HG02588 (cell line): Measurements from ENCODE around the gene NUMB.

ENCODE experiments used
- ATAC-seq: cut with Tn5 transposase; IDR thresholded peaks from one replicate; pipeline ENCODE4 v1.9.1; 2021; ENCODE audit warnings: mild to moderate bottlenecking, moderate library complexity; ENCODE audit not compliant: unreplicated experiment

NUMB gene

GRCh38 chr14:73262427-73263183 lies 195.7 kb downstream of the NUMB start:
- ATAC-seq = no peak

- ATAC-seq = no peak
Observed at GRCh38 chr14:73261520-73262426, 196.6 kb downstream of the NUMB start.

DNA sequence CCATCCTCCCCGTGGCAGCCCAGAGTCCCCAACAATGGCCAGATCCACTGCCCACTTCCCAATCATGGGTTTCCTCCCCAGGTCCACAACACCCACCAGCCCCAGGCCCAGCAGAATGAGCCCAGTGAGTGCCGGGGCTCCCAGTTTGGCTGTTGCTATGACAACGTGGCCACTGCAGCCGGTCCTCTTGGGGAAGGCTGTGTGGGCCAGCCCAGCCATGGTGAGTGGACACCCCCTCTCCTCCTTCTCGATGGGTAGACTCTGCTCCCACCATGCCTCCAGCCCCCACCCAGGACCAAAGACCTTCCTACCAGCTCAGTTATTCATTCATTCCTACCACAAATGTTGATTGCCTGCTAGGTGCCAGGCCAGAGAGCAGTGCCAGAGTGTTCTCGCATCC lies 197.3 kb downstream of the NUMB start:
- ATAC-seq = no peak

DNA sequence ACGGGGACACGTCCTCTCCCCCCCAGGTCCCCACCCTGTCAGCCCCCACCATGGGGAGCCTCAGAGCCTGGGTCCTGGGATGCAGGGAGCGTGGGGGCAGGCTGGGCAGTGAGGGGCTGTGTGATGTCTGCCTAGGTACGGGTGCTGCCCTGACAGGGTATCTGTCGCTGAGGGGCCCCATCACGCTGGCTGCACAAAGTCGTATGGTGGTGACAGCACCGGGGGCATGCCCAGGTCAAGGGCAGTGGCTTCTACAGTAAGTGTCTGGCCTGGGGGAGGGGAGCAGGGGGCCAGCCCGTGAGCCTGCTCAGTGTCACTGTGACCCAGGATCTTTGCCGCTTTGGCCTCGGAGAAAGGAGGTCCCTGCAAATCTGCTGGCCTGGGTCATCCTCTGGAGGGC lies 197.8 kb downstream of the NUMB start:
- ATAC-seq = no peak

- ATAC-seq = no peak
Observed at GRCh38 chr14:73259837-73260236, 198.5 kb downstream of the NUMB start.

GRCh38 chr14:73258845-73259611 lies 199.3 kb downstream of the NUMB start:
- ATAC-seq = no peak

GRCh38 chr14:73258076-73258475 lies 200.3 kb downstream of the NUMB start:
- no peak for ATAC-seq

- no peak for ATAC-seq
Observed at GRCh38 chr14:73255693-73256225, 202.6 kb downstream of the NUMB start.

GRCh38 chr14:73255005-73255400 lies 203.3 kb downstream of the NUMB start:
- no peak for ATAC-seq

DNA sequence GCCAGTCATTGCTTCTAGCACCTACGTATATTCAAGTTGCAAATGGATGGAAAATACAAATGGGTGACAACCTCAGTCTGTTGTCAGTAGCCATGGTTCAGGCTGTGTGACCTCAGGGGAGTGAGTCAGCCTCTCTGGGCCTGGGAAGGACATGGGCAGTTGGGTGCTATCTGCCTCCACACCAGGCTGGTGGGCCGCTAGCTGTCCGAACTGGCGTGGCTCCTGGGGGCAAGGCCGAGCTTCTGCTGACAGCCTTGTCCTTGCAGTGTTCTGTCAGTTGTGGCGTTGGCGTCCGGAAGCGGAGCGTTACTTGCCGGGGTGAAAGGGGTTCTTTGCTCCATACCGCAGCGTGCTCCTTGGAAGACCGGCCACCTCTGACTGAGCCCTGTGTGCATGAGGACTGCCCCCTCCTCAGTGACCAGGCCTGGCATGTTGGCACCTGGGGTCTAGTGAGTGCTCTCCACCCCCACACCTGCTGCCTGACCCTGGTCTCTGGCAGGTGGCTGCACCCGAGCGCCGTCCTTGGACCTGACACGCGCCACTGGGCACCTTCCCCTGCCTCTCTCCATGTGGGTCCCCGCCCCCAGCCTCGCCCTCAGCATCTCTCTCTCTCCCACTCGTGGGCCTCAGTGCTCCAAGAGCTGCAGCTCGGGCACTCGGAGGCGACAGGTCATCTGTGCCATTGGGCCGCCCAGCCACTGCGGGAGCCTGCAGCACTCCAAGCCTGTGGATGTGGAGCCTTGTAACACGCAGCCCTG lies 203.9 kb downstream of the NUMB start:
- ATAC-seq = no peak

DNA sequence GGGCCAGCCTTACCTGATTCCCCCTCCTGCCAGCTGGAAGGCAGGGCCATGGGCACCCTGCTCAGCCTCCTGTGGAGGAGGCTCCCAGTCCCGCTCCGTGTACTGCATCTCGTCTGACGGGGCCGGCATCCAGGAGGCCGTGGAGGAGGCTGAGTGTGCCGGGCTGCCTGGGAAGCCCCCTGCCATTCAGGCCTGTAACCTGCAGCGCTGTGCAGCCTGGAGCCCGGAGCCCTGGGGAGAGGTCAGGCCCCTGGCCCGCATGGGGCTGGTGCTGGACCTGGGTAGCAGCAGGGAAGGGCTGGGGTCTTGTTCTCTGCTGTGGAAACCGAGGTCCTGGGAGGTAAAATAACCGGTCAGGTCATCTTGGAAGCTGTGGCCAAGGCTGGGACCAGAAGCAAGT lies 204.6 kb downstream of the NUMB start:
- no peak for ATAC-seq

DNA sequence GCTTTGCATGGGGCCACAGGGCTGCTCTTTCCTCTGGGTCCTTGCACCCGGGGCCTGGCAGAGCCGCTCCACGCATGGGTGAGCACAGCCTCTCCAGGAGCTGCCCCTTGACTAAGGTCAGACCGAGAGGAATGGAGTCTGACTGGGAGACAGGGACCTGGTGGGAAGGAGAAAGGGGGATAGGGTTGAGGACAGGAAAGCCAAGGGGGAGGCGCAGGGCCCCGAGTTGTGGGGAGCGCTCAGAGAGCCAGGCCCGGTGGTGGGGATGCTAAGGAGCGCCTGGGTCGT lies 205.1 kb downstream of the NUMB start:
- ATAC-seq = no peak

DNA sequence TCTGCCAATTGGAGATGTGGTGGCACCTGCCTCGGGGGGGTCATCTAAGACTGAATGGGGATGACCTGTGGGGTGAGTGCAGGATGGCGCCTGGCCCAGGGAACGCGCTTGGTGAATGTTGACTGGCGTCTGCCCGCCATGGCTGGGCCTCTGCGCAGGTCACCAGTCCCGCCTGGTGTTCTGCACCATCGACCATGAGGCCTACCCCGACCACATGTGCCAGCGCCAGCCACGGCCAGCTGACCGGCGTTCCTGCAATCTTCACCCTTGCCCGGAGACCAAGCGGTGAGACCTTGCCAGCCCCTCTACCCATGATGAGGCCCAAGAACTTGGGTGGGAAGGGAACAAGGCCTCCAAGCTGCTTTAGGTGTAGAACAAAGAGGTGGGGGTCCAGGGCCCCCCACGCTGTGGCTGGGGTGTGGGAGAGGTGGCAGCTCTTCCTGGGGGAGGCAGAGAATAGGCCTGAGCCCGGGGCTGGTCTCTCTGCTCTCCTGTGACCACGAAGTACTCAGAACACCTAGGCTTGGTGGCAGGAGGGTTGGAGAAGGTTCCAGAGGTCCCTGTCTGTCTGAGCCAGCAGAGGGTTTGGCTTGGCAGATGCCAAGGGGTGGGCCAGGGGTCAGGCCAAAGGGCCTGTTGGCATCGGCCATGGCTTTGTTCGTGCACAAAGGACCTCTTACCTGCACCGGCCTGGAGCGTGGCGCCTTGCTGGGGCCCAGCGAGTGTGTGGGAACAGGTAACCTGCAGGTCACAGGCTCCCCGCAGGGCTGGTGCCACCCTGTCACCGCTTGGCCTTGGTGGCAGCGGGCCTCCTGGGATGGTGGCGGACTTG lies 205.6 kb downstream of the NUMB start:
- no peak for ATAC-seq

- ATAC-seq = no peak
Observed at GRCh38 chr14:73251516-73252215, 206.7 kb downstream of the NUMB start.

DNA sequence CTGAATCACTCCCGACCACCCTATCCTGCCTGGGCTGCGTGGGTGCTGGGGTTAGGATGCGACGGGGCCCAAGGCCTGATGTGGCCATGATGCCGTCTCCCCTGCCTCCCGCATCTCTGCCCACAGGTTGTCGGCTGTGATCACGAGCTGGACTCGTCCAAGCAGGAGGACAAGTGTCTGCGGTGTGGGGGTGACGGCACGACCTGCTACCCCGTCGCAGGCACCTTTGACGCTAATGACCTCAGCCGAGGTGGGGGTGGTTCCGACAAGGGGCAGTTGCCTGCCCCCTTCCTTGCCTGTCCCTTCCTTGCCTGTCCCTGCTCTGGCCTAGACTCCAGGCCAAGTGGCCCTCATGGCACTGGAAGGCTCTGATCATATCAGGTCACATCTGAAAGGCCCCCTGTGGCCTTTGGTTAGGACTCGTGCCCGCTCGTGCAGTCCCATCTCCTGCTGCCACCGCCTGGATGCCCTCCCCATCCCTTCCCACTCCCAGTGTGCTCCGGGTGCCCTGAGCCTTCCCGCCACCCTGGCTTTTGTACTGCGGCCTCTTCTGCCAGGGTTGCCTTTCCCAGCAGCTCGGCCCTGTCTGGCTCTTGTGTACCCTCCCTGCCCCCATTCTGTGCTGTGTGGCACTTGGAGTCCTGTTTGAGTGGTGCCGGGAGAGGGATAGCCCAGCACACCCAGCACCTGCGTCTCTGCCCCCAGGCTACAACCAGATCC lies 207.4 kb downstream of the NUMB start:
- ATAC-seq = no peak

GRCh38 chr14:73250317-73250713 lies 208.0 kb downstream of the NUMB start:
- ATAC-seq = no peak

GRCh38 chr14:73249564-73250316 lies 208.6 kb downstream of the NUMB start:
- no peak for ATAC-seq

GRCh38 chr14:73249108-73249507 lies 209.2 kb downstream of the NUMB start:
- ATAC-seq = no peak
